ENCODE results near the gene SMAP1. TPM values are rescaled to one million over a fixed set of nuclear protein-coding genes. Genes with fewer than 3 reads are reported as not detected.

Gene SMAP1
- total and polyA plus RNA-seq, 5 donors from 2014 or later: 17.5 to 35.2 (median 28.3) TPM

- peaks cover 32% of the 10 kb centered on the region for H3K36me3 Mint-ChIP-seq
- H3K9me3 ChIP-seq (ENCODE audit: control insufficient read depth in 2 of 2, low read length in 2 of 2): no peaks in the 10 kb centered on the region
- H3K4me1 Mint-ChIP-seq: peaks cover 0 to 19% (median 12%) of the 10 kb centered on the region in 4 donors
- no peaks in the 10 kb centered on the region for H3K27me3 ChIP-seq (ENCODE audit: control insufficient read depth, insufficient read depth, low read length)
- H3K9me3 Mint-ChIP-seq: no peaks in the 10 kb centered on the region
- peaks cover 4% of the 10 kb centered on the region for H3K36me3 ChIP-seq (ENCODE audit: control insufficient read depth, insufficient read depth, low read length)
- ATAC-seq (ENCODE audit: low read depth in 2 of 2) (no peak), DNase-seq (no peak)
- H3K27ac ChIP-seq (ENCODE audit: insufficient read depth, low read length, poor library complexity, severe bottlenecking): no peak overlapping the region
- no peak overlapping the region for H3K4me3 ChIP-seq (ENCODE audit: low read depth, low read length)
- H3K27me3 Mint-ChIP-seq: no peaks in the 10 kb centered on the region
- no peaks in the 10 kb centered on the region for H3K4me1 ChIP-seq (ENCODE audit: control insufficient read depth, insufficient read depth, low read length, poor library complexity, severe bottlenecking)
- H3K4me3 Mint-ChIP-seq: no peak overlapping the region
- peak overlapping the region in 2 of 3 donors; percentile 28 to 66 for H3K27ac Mint-ChIP-seq
Measured at GRCh38 chr6:70843328-70843918, 175.7 kb downstream of the SMAP1 start.

- Histone ChIP-seq H3K27ac (ENCODE audit: insufficient read depth, low read length, poor library complexity, severe bottlenecking) (no peak overlapping the region), H3K9me3 (ENCODE audit: control insufficient read depth in 2 of 2, low read length in 2 of 2) (no peaks in the 10 kb centered on the region), H3K36me3 (ENCODE audit: control insufficient read depth, insufficient read depth, low read length) (peaks cover 3% of the 10 kb centered on the region), H3K4me3 (ENCODE audit: low read depth, low read length) (no peak overlapping the region), H3K27me3 (ENCODE audit: control insufficient read depth, insufficient read depth, low read length) (no peaks in the 10 kb centered on the region), H3K4me1 (ENCODE audit: control insufficient read depth, insufficient read depth, low read length, poor library complexity, severe bottlenecking) (no peaks in the 10 kb centered on the region)
- H3K4me3 Mint-ChIP-seq: no peak overlapping the region
- H3K36me3 Mint-ChIP-seq: peaks cover 33% of the 10 kb centered on the region
- H3K4me1 Mint-ChIP-seq: peaks cover 0 to 19% (median 12%) of the 10 kb centered on the region in 4 donors
- ATAC-seq (ENCODE audit: low read depth in 2 of 2): no peak
- H3K27me3 Mint-ChIP-seq: no peaks in the 10 kb centered on the region
- no peaks in the 10 kb centered on the region for H3K9me3 Mint-ChIP-seq
- DNase-seq: no peak
- H3K27ac Mint-ChIP-seq: no peak overlapping the region
Measured at GRCh38 chr6:70844301-70844700, 176.6 kb downstream of the SMAP1 start.

GRCh38 chr6:70846207-70846835, 178.6 kb downstream of the SMAP1 start:
- Mint-ChIP-seq H3K9me3 (no peaks in the 10 kb centered on the region), H3K27me3 (no peaks in the 10 kb centered on the region), H3K4me3 (no peak overlapping the region), H3K36me3 (peaks cover 27% of the 10 kb centered on the region), H3K27ac (peak overlapping the region in 1 of 3 donors; percentile 29), H3K4me1 (peaks cover 0 to 19% (median 13%) of the 10 kb centered on the region in 4 donors)
- Histone ChIP-seq H3K9me3 (ENCODE audit: control insufficient read depth in 2 of 2, low read length in 2 of 2) (no peaks in the 10 kb centered on the region), H3K27me3 (ENCODE audit: control insufficient read depth, insufficient read depth, low read length) (no peaks in the 10 kb centered on the region), H3K4me1 (ENCODE audit: control insufficient read depth, insufficient read depth, low read length, poor library complexity, severe bottlenecking) (no peaks in the 10 kb centered on the region), H3K27ac (ENCODE audit: insufficient read depth, low read length, poor library complexity, severe bottlenecking) (no peak overlapping the region), H3K36me3 (ENCODE audit: control insufficient read depth, insufficient read depth, low read length) (peaks cover 4% of the 10 kb centered on the region), H3K4me3 (ENCODE audit: low read depth, low read length) (no peak overlapping the region)
- DNase-seq (no peak), ATAC-seq (ENCODE audit: low read depth in 2 of 2) (no peak)

- Histone ChIP-seq H3K4me3 (ENCODE audit: low read depth, low read length) (no peak overlapping the region), H3K27me3 (ENCODE audit: control insufficient read depth, insufficient read depth, low read length) (no peaks in the 10 kb centered on the region), H3K4me1 (ENCODE audit: control insufficient read depth, insufficient read depth, low read length, poor library complexity, severe bottlenecking) (no peaks in the 10 kb centered on the region), H3K27ac (ENCODE audit: insufficient read depth, low read length, poor library complexity, severe bottlenecking) (no peak overlapping the region), H3K9me3 (ENCODE audit: control insufficient read depth in 2 of 2, low read length in 2 of 2) (no peaks in the 10 kb centered on the region), H3K36me3 (ENCODE audit: control insufficient read depth, insufficient read depth, low read length) (peaks cover 9% of the 10 kb centered on the region)
- peak overlapping the region in 2 of 3 donors; percentile 8 to 21 for H3K27ac Mint-ChIP-seq
- no peaks in the 10 kb centered on the region for H3K9me3 Mint-ChIP-seq
- peaks cover 27% of the 10 kb centered on the region for H3K36me3 Mint-ChIP-seq
- H3K4me3 Mint-ChIP-seq: no peak overlapping the region
- DNase-seq (no peak), ATAC-seq (ENCODE audit: low read depth in 2 of 2) (no peak)
- H3K27me3 Mint-ChIP-seq: no peaks in the 10 kb centered on the region
- peaks cover 0 to 18% (median 9%) of the 10 kb centered on the region in 4 donors for H3K4me1 Mint-ChIP-seq
Measured at GRCh38 chr6:70847106-70848084, 179.7 kb downstream of the SMAP1 start.

- H3K36me3 Mint-ChIP-seq: peaks cover 30% of the 10 kb centered on the region
- no peaks in the 10 kb centered on the region for H3K9me3 ChIP-seq (ENCODE audit: control insufficient read depth in 2 of 2, low read length in 2 of 2)
Measured at GRCh38 chr6:70849348-70850069, 181.8 kb downstream of the SMAP1 start.

GRCh38 chr6:70852667-70853246, 185.1 kb downstream of the SMAP1 start:
- no peak for ATAC-seq (ENCODE audit: low read depth in 2 of 2)
- peaks cover 31% of the 10 kb centered on the region for H3K36me3 ChIP-seq (ENCODE audit: control insufficient read depth, insufficient read depth, low read length)
- Mint-ChIP-seq H3K9me3 (no peaks in the 10 kb centered on the region), H3K27me3 (no peaks in the 10 kb centered on the region), H3K36me3 (peaks cover 14% of the 10 kb centered on the region), H3K27ac (no peak overlapping the region), H3K4me3 (no peak overlapping the region), H3K4me1 (peaks cover 0 to 7% (median 3%) of the 10 kb centered on the region in 4 donors)
- H3K27me3 ChIP-seq (ENCODE audit: control insufficient read depth, insufficient read depth, low read length): no peaks in the 10 kb centered on the region
- H3K9me3 ChIP-seq (ENCODE audit: control insufficient read depth in 2 of 2, low read length in 2 of 2): no peaks in the 10 kb centered on the region
- H3K27ac ChIP-seq (ENCODE audit: insufficient read depth, low read length, poor library complexity, severe bottlenecking): no peak overlapping the region
- no peak overlapping the region for H3K4me3 ChIP-seq (ENCODE audit: low read depth, low read length)
- H3K4me1 ChIP-seq (ENCODE audit: control insufficient read depth, insufficient read depth, low read length, poor library complexity, severe bottlenecking): no peaks in the 10 kb centered on the region
- no peak for DNase-seq

More at GRCh38 chr6:70849348-70850069, 181.8 kb downstream of the SMAP1 start:
- no peak overlapping the region for H3K4me3 Mint-ChIP-seq
- Histone ChIP-seq H3K27me3 (ENCODE audit: control insufficient read depth, insufficient read depth, low read length) (no peaks in the 10 kb centered on the region), H3K36me3 (ENCODE audit: control insufficient read depth, insufficient read depth, low read length) (peaks cover 21% of the 10 kb centered on the region), H3K4me1 (ENCODE audit: control insufficient read depth, insufficient read depth, low read length, poor library complexity, severe bottlenecking) (no peaks in the 10 kb centered on the region), H3K27ac (ENCODE audit: insufficient read depth, low read length, poor library complexity, severe bottlenecking) (no peak overlapping the region), H3K4me3 (ENCODE audit: low read depth, low read length) (no peak overlapping the region)
- peaks cover 0 to 18% (median 6%) of the 10 kb centered on the region in 4 donors for H3K4me1 Mint-ChIP-seq
- no peak for DNase-seq
- no peak for ATAC-seq (ENCODE audit: low read depth in 2 of 2)
- peak overlapping the region in 1 of 3 donors; percentile 79 for H3K27ac Mint-ChIP-seq
- H3K27me3 Mint-ChIP-seq: no peaks in the 10 kb centered on the region
- no peaks in the 10 kb centered on the region for H3K9me3 Mint-ChIP-seq

All from CD4-positive, CD25-positive, alpha-beta regulatory T cell (primary cell).